HG03378 (cell line): ENCODE data around the gene PLA2G3.
A peak's percentile ranks its signal among the peaks of the same experiment; 100 is the strongest.
"Not testable (repeated sequence)": the region's sequence is repeated elsewhere in the genome, so short reads cannot be mapped to it uniquely, and the experiment has no call there.

Source experiments
- ATAC-seq: cut with Tn5 transposase; IDR thresholded peaks from one replicate; pipeline ENCODE4 v1.9.1; 2021; ENCODE audit warnings: mild to moderate bottlenecking, moderate library complexity; ENCODE audit not compliant: unreplicated experiment

The PLA2G3 gene

GRCh38 chr22:31124290-31124689, 16.0 kb downstream of the PLA2G3 start:
- ATAC-seq: no peak

GRCh38 chr22:31123292-31123602, 17.1 kb downstream of the PLA2G3 start:
- ATAC-seq: no peak

DNA sequence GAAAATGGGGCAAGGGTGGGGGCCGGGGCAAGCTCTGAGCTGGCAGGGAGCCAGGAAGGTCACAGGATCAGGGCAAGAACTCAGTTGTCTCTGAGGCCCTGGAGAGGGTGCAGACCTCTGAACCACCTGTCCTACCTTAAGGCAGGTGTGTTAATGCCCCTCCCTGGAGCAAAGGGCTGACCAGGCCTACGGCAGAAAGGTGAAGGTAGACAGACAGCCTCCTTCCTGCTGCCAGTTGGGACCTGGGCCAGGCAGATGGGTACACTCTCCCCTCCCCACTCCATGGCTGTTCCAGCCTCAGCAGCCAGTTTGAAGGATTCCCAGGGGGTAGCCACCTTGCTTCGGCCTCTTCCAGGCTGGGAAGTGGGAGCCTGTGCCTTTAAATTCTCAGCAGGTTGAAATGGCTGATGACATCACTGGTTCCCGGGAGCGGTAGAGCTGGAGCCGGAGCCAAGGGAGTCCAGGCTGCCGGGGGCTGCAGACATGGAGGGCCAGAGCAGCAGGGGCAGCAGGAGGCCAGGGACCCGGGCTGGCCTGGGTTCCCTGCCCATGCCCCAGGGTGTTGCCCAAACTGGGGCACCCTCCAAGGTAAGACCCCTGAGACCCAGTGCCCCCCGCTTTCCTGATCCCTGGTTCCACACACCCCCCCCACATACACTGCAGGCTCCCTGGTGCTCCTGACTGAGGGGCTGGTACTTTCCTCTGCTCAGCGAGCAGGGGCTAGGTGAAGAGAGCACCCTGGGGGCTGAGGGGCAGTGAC, 17.6 kb downstream of the PLA2G3 start, which contains the start of gene INPP5J:
TSS of gene INPP5J (plus strand) at position 435 of the 760 bp plus-strand sequence. CDS start at position 484, 49 bp downstream.
- ATAC-seq: no peak

- no peak for ATAC-seq
Measured at GRCh38 chr22:31122196-31122531, 18.1 kb downstream of the PLA2G3 start.

GRCh38 chr22:31121403-31121802, 18.9 kb downstream of the PLA2G3 start:
- no peak for ATAC-seq

- no peak for ATAC-seq
Measured at GRCh38 chr22:31120642-31121041, 19.7 kb downstream of the PLA2G3 start.

- no peak for ATAC-seq
Measured at GRCh38 chr22:31120230-31120629, 20.1 kb downstream of the PLA2G3 start.

DNA sequence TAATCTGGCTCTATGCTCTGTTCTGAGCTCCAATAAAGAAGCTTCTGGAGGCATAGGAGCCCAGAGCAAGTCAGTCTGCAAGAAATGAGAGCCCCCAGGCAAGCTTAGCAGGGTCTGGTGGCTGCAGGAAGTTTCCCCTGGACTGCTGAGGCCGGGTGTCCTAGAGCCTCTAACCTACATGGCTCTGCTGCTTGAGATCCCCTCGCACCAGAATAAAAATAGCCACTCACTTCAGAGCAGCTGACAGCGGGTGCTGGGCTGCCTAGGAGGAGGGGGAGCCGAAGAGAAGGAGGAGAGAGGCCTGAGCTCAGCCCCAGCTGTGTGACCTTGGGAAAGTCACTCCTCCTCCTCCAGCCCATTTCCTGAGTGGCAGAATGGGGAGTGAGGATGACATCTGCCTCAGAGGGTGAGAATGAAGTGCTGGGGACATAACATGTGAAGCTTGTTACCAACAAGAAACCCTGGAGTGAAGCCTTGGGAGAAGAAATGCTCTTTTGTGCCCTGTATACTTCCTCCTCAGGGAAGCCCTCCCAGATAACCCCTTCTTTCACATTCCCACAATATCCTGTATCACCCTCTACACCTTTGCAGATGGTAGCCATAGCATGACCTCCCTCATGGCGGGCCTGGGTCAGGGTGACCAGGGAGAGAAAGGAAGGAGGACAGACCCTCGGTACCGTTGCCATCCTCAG, 21.1 kb downstream of the PLA2G3 start:
- no peak for ATAC-seq

DNA sequence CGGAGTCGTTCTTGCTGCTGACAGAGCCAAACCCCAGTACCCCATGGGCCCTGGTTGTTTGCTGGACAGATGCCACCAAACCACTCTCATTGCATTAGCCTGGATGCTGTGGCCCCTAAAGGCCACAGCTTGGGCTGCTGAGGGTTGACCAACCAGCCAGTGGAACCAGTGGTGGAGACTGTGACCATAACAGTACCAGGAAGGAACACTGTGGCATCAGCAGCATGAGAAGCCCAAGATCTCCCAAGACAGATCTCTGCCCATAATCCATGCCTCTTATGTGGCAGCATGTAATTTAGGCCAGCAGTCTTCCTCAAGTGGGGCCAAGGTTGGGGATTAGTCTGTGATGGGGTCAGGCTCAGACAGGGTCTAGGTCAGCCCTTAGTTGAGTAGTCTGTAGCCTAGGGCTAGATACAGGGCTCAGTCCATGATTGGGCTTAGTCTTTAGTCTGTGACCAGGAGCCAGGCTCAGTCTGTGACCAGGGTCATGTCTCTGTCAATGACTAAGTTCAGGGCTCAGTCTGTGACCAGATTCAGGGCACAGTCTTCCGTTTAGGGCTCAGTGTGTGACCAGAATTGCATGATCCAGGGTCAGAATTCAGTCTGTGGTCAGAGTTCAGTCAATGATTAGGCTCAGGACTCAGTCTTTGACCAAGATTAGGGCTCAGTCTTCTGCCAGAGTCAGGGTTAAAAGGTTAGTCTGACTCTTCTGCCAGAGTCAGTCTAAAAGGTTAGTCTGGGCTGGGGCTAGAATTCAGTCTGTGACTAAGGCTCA, 22.1 kb downstream of the PLA2G3 start:
- no peak for ATAC-seq

GRCh38 chr22:31112547-31113091, 27.7 kb downstream of the PLA2G3 start:
- not testable (repeated sequence) for ATAC-seq

DNA sequence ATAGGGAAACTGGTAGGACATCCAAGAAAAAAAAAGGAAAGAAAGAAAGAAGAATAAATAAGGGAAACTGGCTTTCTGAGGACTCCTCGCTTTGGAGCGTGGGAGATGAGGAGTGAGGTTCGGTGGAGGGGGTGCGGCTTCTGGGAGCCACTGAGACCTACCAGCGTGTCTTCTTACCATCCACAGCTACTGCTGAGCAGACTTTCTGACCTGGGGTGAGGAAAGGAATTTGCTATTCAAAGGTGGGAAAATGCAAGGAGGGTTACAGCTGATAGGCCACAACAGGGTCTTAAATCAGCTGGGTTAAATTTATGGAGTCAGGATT, 32.5 kb downstream of the PLA2G3 start:
- ATAC-seq: no peak

DNA sequence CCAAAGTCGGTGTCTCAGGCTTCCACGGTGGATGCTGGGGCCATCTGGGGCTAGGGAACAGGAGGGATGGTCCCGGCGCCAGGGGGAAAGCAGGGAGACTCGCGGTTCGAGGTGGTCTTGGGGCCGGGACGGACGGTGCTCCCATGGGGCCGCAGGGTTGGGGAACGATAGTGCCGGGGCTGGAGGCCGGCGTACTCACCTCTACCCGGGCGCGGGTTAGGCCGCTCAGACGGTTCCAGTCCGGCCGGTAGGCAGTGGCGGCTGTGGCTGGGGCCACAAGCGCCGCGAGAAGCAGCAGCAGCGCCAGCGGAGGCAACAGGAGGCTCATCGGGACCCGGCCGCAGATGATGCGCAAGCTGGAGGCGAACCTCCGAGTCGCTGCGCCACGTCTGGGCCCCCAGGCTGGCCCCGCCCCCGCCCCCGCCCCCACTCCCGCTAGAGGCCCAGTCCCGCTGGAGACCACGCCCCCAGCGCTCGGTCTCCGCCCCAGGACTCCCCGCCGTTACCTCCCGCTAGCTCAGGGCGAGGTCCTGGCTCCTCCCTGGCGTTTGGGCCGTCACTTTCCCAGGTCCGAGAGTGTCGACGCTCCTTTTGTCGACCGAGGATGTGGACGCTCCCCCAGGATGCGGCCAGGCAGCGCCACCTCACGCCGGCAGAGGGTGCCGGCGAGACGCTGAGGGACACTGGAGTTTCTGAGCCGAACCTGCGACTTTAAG, 33.0 kb downstream of the PLA2G3 start, which contains the start of gene SELENOM:
TSS of gene SELENOM (minus strand) at position 391 of the 716 bp plus-strand sequence. CDS start at position 328, 63 bp downstream.
- peak; percentile 56 for ATAC-seq

GRCh38 chr22:31106731-31107177, 33.6 kb downstream of the PLA2G3 start:
- no peak for ATAC-seq

DNA sequence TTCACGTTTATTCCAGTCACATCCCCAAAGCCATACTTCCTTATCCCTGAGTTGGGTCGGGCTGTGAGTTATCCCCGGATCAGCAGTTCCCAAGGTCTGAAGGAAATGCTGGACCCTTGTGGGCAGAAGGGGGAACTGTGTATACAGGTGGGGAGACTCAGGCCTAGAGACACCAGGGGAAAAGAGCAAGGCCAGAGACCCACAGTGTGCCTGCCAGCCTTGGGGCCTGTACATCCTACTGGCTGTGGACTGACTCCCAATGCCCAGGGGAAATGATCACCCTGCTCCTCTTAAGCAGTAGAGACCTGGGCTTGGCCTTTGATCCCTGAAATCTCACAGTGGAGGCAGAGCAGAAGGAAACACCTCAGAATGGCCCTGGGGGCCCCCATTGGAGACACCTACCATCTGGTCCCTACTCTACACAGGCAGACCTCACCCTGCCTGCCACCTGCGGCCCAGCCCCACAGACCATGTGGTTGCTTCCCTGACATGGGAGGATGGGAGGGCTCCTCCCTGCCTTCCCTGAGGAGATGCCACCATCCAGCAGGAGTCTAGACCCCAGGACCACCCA, 34.2 kb downstream of the PLA2G3 start:
- ATAC-seq: no peak

GRCh38 chr22:31105282-31105929, 34.9 kb downstream of the PLA2G3 start:
- ATAC-seq: no peak

- ATAC-seq: no peak
Measured at GRCh38 chr22:31104869-31105268, 35.4 kb downstream of the PLA2G3 start.

GRCh38 chr22:31103899-31104694, 36.2 kb downstream of the PLA2G3 start:
- ATAC-seq: no peak

DNA sequence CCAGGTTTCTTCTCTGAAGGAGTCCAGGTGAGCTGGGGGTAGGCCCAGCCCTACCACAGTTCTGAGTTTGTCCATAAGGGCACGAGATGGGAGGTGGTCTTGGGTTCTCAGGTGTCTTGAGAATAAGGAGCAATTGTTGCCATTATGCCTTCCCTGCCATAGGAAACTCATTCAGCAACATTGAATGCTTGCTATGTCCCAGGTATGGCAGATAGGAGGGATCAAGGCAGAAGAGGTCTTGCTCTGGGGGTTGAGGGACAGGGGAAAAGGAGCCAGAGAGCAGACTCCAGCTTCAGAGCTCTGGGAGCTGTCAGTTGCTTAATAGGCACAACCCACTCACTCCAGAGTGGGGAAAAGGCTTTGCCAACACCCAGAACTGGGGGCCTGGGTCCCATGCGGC, 37.2 kb downstream of the PLA2G3 start:
- no peak for ATAC-seq

GRCh38 chr22:31102441-31103081, 37.7 kb downstream of the PLA2G3 start:
- no peak for ATAC-seq
